Karpas-422 (cell line): ENCODE data around the gene TDRD3. TPM values are rescaled to one million over a fixed set of nuclear protein-coding genes. Genes with fewer than 3 reads are reported as not detected.

ENCODE experiments used
- DNase-seq: peaks from one replicate; pipeline ENCODE4 v3.0.0-alpha.2; 2015
- H2AFZ ChIP-seq: fragments of 200-600 bp; sonication (generic); 2 replicates; pipeline ENCODE4 v1.6.1; 2014; ENCODE audit warnings: antibody characterized with exemption, low read length, mixed read lengths
- H3K27ac ChIP-seq: fragments of 200-600 bp; sonication (generic); 2 replicates; pipeline ENCODE4 v1.5.1; 2014; ENCODE audit warnings: mild to moderate bottlenecking, low read length, moderate library complexity
- H3K27me3 ChIP-seq: fragments of 200-600 bp; sonication (generic); 2 replicates; pipeline ENCODE4 v1.6.1; 2014; ENCODE audit warnings: low read length, mixed read lengths
- H3K36me3 ChIP-seq: fragments of 200-600 bp; sonication (generic); 2 replicates; pipeline ENCODE4 v1.6.1; 2014; ENCODE audit warnings: low read length, mixed read lengths; ENCODE audit not compliant: insufficient read depth
- H3K4me1 ChIP-seq: fragments of 200-600 bp; sonication (generic); 2 replicates; pipeline ENCODE4 v1.6.1; 2014; ENCODE audit warnings: mild to moderate bottlenecking, low read length, mixed read lengths
- H3K4me2 ChIP-seq: fragments of 200-600 bp; sonication (generic); 2 replicates; pipeline ENCODE4 v1.6.1; 2014; ENCODE audit warnings: low read length, low read depth, mild to moderate bottlenecking; ENCODE audit not compliant: poor library complexity, severe bottlenecking
- H3K4me3 ChIP-seq: fragments of 200-600 bp; sonication (generic); 2 replicates; pipeline ENCODE4 v1.5.1; 2014; ENCODE audit warnings: mild to moderate bottlenecking, antibody characterized with exemption, low read length, mixed read lengths
- H3K79me2 ChIP-seq: fragments of 200-600 bp; sonication (generic); 2 replicates; pipeline ENCODE4 v1.6.1; 2014; ENCODE audit warnings: mild to moderate bottlenecking, low read length, mixed read lengths
- H3K9ac ChIP-seq: fragments of 200-600 bp; sonication (generic); 2 replicates; pipeline ENCODE4 v1.6.0; 2014; ENCODE audit warnings: low read length
- H3K9me2 ChIP-seq: fragments of 200-600 bp; sonication (generic), shearing (Covaris generic); replicated peaks from 2 replicates; pipeline ENCODE4 v1.6.0; 2014; ENCODE audit warnings: mild to moderate bottlenecking, low read length, moderate library complexity; ENCODE audit not compliant: insufficient read depth
- H3K9me3 ChIP-seq: fragments of 300-700, 200-600 bp; sonication (generic); 2 replicates; pipeline ENCODE4 v1.6.1; 2014; ENCODE audit warnings: low read length, mixed read lengths
- H4K20me1 ChIP-seq: fragments of 200-600 bp; sonication (generic); 2 replicates; pipeline ENCODE4 v1.6.1; 2014; ENCODE audit warnings: mild to moderate bottlenecking, antibody characterized with exemption, low read length, low read depth; ENCODE audit not compliant: insufficient read depth
- total RNA-seq: library from RNA; depleted of rRNA; stranded (reverse); fragments of >200 nt; shearing (Covaris generic); gene quantifications from 2 replicates; pipeline ENCODE4 v1.2.3, GENCODE V29; 2014; ENCODE audit warnings: low replicate concordance

TDRD3 gene
- total RNA-seq, 1 experiment from 2014 or later = 7.8 TPM

DNA sequence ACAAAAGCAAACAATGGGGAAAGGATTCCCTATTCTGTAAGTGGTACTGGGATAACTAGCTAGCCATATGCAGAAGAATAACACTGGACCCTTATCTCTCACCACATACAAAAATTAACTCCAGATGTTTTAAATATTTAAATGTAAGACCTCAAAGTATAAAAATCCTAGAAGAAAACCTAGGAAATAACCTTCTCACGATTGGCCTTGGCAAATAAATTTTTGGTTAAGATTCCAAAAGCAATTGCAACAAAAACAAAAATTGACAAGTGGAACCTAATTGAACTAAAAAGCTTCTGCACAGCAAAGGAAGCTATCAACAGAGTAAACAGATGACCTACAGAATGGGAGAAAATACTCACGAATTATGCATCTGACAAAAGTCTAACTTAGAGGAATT, 10.8 kb upstream of the TDRD3 start:
- H3K27me3 ChIP-seq = no peaks in the 10 kb centered on the region
- no peak overlapping the region for H3K4me2 ChIP-seq
- no peaks in the 10 kb centered on the region for H3K9me3 ChIP-seq
- no peak for DNase-seq
- H2AFZ ChIP-seq = no peak overlapping the region
- no peaks in the 10 kb centered on the region; the same call in 1 of the 2 replicates for H3K4me1 ChIP-seq
- no peak overlapping the region for H3K9ac ChIP-seq
- no peaks in the 10 kb centered on the region for H3K36me3 ChIP-seq
- no peak overlapping the region for H3K27ac ChIP-seq
- H4K20me1 ChIP-seq = no peaks in the 10 kb centered on the region
- no peaks in the 10 kb centered on the region for H3K79me2 ChIP-seq
- no peaks in the 10 kb centered on the region for H3K9me2 ChIP-seq
- no peak overlapping the region for H3K4me3 ChIP-seq

DNA sequence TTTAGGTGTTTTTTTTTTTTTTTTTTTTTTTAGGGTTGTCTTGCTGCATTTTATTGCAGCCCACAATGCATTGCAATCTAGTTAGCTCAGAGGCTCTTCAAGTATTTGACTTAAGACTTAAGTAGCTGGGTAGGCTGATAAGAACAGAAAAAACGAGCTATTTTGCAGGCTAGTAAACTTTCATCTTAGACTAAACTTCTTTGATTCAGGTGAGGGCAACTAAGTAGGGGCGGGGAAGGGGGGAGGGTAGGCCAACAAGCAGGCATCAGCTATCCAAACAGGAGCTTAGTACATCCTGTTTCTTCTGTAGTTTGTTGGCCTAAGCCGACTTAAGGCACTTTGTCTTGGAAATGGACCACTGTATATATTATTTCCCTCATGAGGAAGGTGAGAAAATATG, 4.9 kb upstream of the TDRD3 start:
- DNase-seq = no peak
- H3K36me3 ChIP-seq = no peaks in the 10 kb centered on the region
- no peak overlapping the region for H2AFZ ChIP-seq
- H3K9me3 ChIP-seq = no peaks in the 10 kb centered on the region
- H3K9me2 ChIP-seq = no peaks in the 10 kb centered on the region
- no peak overlapping the region for H3K9ac ChIP-seq
- no peaks in the 10 kb centered on the region for H3K79me2 ChIP-seq
- no peaks in the 10 kb centered on the region for H4K20me1 ChIP-seq
- H3K4me2 ChIP-seq = no peak overlapping the region
- no peaks in the 10 kb centered on the region for H3K27me3 ChIP-seq
- peaks cover 13% of the 10 kb centered on the region for H3K4me1 ChIP-seq
- no peak overlapping the region for H3K4me3 ChIP-seq
- H3K27ac ChIP-seq = no peak overlapping the region

DNA sequence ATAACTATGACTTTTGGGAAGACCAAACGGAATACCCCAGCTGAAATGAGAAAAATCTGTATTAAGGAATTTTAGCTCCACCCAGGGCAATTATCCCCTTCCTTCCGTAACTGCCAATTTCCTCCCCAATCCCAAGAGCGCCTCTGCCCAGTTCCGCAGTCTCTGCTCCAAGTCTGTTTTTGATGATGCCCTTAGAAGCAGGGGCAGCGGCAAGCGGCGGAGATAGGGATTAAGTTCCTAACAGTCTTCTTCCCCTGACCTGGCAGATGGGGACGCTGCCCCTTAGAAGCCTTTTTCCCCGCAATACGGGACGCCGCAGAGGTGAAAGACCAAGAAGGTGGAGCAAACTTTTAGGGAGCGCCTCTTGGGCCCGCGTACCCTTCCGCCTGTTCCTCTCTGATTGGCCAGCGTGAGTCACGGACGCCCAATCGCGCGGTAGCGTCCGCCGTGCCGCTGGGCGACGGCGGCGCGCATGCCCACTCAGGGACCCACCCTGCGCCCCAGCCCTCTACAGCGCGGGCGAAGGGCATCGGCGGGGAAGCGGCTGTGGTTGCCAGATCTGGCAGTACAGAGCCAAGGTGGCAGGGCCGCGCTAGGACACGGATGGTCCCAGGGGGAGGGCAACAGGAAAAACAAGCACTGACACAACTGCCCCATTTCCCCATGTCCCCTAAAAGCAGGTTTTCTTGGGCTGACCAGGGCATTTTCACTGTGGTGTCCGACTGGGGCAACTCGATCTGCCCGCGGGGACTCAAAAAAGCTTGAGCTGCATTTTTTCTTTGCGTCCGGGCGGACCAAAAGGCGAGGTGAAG, 843 bp upstream of the TDRD3 start:
- Histone ChIP-seq H3K9me2 (no peaks in the 10 kb centered on the region), H3K4me3 (peak overlapping the region; percentile 76), H2AFZ (peak overlapping the region; percentile 72), H3K4me1 (peaks cover 27% of the 10 kb centered on the region), H3K4me2 (peak overlapping the region; percentile 80), H3K9me3 (no peaks in the 10 kb centered on the region), H3K27ac (peak overlapping the region; percentile 82), H3K79me2 (peaks cover 17% of the 10 kb centered on the region), H4K20me1 (0 out of 2 replicates have a peak, but pooled peaks cover under 1% of the 10 kb centered on the region), H3K27me3 (no peaks in the 10 kb centered on the region), H3K36me3 (no peaks in the 10 kb centered on the region), H3K9ac (peak overlapping the region; percentile 88)
- DNase-seq = peak; percentile 97

DNA sequence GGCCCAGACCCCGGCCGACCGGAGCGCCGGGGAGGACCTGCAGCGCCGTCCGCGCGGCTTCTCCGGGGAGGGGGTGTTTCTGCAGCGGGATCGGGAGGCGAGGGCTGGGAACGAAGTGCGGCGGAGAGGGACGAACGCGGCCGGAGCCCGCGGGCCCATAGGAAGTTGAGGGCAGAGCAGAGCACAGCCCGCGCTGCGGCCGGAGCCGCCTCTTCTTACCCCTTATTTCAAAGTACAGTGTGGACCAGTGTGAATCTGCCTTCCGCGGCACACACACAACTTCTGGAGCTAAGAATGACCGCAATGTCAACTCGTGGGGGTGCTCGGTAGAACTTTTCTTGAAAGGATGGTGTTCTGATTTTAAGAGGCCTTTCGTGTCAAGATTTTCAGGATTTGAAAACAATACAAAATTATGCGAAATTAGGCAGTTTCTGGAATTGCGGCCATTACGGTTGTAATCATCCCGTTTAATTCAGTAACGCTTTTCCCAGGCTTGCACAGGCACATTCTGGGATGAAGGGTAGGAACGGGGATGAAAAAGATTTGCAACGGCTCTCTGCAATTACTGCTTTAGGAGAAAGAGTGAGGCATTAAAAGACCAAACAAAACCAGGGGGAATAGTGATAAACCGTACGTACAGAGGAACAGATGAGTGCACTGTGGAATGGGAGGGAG, 821 bp downstream of the TDRD3 start:
- Histone ChIP-seq H3K36me3 (no peaks in the 10 kb centered on the region), H3K9me3 (no peaks in the 10 kb centered on the region), H3K4me1 (peaks cover 24% of the 10 kb centered on the region), H4K20me1 (peaks cover 11% of the 10 kb centered on the region), H3K4me2 (peak overlapping the region; percentile 81), H3K4me3 (peak overlapping the region; percentile 69), H3K79me2 (peaks cover 17% of the 10 kb centered on the region), H2AFZ (peak overlapping the region; percentile 79), H3K9me2 (no peaks in the 10 kb centered on the region), H3K27ac (no peak overlapping the region; the same call in 1 of the 2 replicates), H3K27me3 (no peaks in the 10 kb centered on the region), H3K9ac (peak overlapping the region; percentile 88)
- peak; percentile 84 for DNase-seq

DNA sequence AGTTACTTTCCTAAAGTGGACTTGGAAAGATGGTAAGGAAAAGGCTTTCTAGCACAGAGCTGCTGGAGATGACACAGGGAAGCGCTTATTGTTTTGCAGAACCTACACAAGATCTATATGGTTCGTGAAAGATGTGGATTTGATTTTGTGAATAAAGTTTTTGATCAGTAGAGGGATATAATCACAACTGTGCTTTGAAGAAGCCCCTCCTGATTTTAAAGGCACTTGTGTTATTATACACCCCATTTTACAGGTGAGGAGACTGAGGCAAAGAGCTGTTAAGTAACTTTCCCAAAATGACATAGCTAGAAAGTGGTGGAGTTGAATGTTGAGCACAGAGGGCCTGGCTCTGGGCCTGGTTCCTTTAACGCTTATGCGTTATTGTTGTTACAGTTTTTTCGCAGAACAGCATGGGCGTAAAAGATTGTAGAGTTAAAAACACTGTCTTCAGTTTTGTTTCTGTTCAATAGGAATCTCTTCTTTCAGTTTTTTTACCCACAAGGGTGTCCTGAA, 1.4 kb downstream of the TDRD3 start:
- Histone ChIP-seq H3K4me3 (peak overlapping the region; percentile 69), H3K9me3 (no peaks in the 10 kb centered on the region), H3K79me2 (peaks cover 17% of the 10 kb centered on the region), H3K9ac (peak overlapping the region; percentile 88), H3K9me2 (no peaks in the 10 kb centered on the region), H3K4me1 (peaks cover 20% of the 10 kb centered on the region), H3K4me2 (peak overlapping the region; percentile 81), H3K36me3 (no peaks in the 10 kb centered on the region), H4K20me1 (peaks cover 14% of the 10 kb centered on the region), H2AFZ (no peak overlapping the region), H3K27me3 (no peaks in the 10 kb centered on the region), H3K27ac (no peak overlapping the region)
- DNase-seq = no peak

DNA sequence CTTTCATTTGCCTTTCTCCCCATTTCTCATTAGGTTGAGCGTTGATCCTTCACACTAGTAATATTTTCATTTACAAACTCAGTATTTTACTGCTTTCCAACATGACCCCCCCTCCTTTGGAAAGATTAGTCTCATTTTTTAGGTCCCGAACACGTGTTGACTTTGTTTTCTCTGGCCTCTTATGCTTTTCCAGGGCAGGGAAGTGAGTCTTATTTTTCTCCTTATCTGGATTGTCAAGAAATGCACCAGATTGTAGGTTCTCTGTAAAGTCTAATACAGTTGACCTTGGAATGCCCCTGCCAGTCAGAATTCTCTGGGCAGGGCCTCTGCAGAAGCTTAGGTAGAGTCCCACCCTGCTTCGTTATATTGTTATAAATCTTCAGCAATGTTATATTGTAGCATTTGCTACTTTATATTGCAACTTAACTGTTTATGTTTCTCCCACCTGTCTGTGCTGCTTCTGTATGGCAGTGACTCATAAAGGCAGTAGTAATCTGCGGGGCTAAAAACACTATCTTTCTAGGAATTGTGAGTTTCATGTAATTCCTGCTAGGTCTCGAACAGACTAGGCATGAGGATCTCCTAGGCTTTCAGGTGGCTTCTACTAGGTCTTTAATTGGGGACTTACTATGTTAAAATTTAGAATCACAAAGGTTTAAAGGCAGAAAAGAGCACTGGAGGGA, 2.0 kb downstream of the TDRD3 start:
- no peaks in the 10 kb centered on the region for H3K9me2 ChIP-seq
- H3K36me3 ChIP-seq = no peaks in the 10 kb centered on the region
- peaks cover 17% of the 10 kb centered on the region for H3K79me2 ChIP-seq
- H3K4me1 ChIP-seq = peaks cover 20% of the 10 kb centered on the region
- H3K27ac ChIP-seq = no peak overlapping the region
- DNase-seq = no peak
- no peak overlapping the region for H3K4me3 ChIP-seq
- peak overlapping the region; percentile 81 for H3K4me2 ChIP-seq
- H4K20me1 ChIP-seq = peaks cover 16% of the 10 kb centered on the region
- no peaks in the 10 kb centered on the region for H3K9me3 ChIP-seq
- no peaks in the 10 kb centered on the region for H3K27me3 ChIP-seq
- H2AFZ ChIP-seq = no peak overlapping the region
- no peak overlapping the region for H3K9ac ChIP-seq

- peaks cover 24% of the 10 kb centered on the region for H4K20me1 ChIP-seq
- no peak overlapping the region for H2AFZ ChIP-seq
- H3K4me1 ChIP-seq = peaks cover 14% of the 10 kb centered on the region
- no peaks in the 10 kb centered on the region for H3K9me3 ChIP-seq
- H3K4me3 ChIP-seq = no peak overlapping the region
- no peaks in the 10 kb centered on the region for H3K36me3 ChIP-seq
- H3K9ac ChIP-seq = no peak overlapping the region
- H3K27me3 ChIP-seq = no peaks in the 10 kb centered on the region
- peaks cover 17% of the 10 kb centered on the region for H3K79me2 ChIP-seq
- H3K4me2 ChIP-seq = no peak overlapping the region
- no peaks in the 10 kb centered on the region for H3K9me2 ChIP-seq
- DNase-seq = no peak
- H3K27ac ChIP-seq = no peak overlapping the region
These were observed 5.0 kb downstream of the TDRD3 start for GRCh38 chr13:60402022-60402421.

- Histone ChIP-seq H3K9me3 (no peaks in the 10 kb centered on the region), H3K9ac (no peak overlapping the region), H3K9me2 (no peaks in the 10 kb centered on the region), H3K36me3 (no peaks in the 10 kb centered on the region), H3K4me2 (no peak overlapping the region), H3K27me3 (no peaks in the 10 kb centered on the region), H3K27ac (no peak overlapping the region), H3K4me1 (no peaks in the 10 kb centered on the region), H3K4me3 (no peak overlapping the region), H4K20me1 (peaks cover 29% of the 10 kb centered on the region; the same call in 1 of the 2 replicates), H3K79me2 (0 out of 2 replicates have a peak, but pooled peaks cover 3% of the 10 kb centered on the region), H2AFZ (no peak overlapping the region)
- DNase-seq = no peak
These were observed 10.1 kb downstream of the TDRD3 start for GRCh38 chr13:60407095-60407494.
